ENCODE results near the gene AGTPBP1.
"Not testable (repeated sequence)": the region's sequence is repeated elsewhere in the genome, so short reads cannot be mapped to it uniquely, and the experiment has no call there.

GRCh38 chr9:85773844-85774243, 32.1 kb upstream of the AGTPBP1 start:
- not testable (repeated sequence) for TF ChIP-seq CTCF, POLR2A (IDR thresholded peaks at IDR 0.05)
